Measurements from ENCODE around the gene ARHGEF18.
"Not testable (repeated sequence)": the region's sequence is repeated elsewhere in the genome, so short reads cannot be mapped to it uniquely, and the experiment has no call there.

The ARHGEF18 gene

GRCh38 chr19:7358102-7358597 lies 9.4 kb downstream of the ARHGEF18 start:
- no peak for DNase-seq
- TF ChIP-seq GATA1 (IDR thresholded peaks at IDR 0.05; ENCODE audit: low read depth, low read length) (no peak), POLR2A (IDR thresholded peaks at IDR 0.05; ENCODE audit: low read length) (no peak)

GRCh38 chr19:7360393-7360984 lies 11.8 kb downstream of the ARHGEF18 start:
- no peak for DNase-seq
- TF ChIP-seq POLR2A (IDR thresholded peaks at IDR 0.05; ENCODE audit: low read length) (no peak), GATA1 (IDR thresholded peaks at IDR 0.05; ENCODE audit: low read depth, low read length) (no peak)

- no peak for DNase-seq
- TF ChIP-seq POLR2A (IDR thresholded peaks at IDR 0.05; ENCODE audit: low read length) (no peak), GATA1 (IDR thresholded peaks at IDR 0.05; ENCODE audit: low read depth, low read length) (no peak)
Measured at GRCh38 chr19:7363225-7363624, 14.5 kb downstream of the ARHGEF18 start.

DNA sequence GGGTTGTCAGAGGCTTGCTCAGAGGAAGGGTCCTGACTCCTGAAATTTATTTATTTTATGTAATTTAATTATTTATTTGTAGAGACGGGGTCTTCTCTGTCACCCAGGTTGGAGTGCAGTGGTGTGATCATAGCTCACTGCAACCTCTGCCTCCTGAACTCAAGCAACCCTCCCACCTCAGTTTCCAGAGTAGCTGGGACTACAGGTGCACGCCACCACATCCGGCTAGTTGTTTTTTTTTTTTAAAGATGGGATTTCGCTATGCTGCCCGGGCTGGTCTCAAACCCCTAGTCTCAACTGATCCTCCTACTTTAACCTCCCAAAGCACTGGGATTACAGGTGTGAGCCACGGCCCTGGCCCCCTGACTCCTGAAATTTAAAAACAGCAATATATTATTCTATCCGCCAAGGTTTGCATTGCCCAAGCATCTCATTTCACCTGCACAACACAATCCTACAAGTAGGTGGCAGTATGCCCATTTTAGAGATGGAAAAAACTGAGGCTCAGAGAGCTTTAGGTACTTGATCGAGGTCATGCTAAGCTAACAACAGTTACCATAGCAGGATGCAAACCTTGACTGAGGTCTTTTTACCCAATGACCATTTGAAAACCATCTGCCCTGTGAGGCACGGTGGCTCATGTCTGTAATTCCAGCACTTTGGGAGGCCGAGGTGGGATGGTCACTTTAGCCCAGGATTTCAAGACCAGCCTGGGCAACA lies 18.1 kb downstream of the ARHGEF18 start:
- TF ChIP-seq POLR2A (IDR thresholded peaks at IDR 0.05; ENCODE audit: low read length) = no peak
- TF ChIP-seq GATA1 (IDR thresholded peaks at IDR 0.05; ENCODE audit: low read depth, low read length) = no peak
- peak; percentile 27 to 61 for DNase-seq

- TF ChIP-seq GATA1 (IDR thresholded peaks at IDR 0.05; ENCODE audit: low read depth, low read length) = no peak
- TF ChIP-seq POLR2A (IDR thresholded peaks at IDR 0.05; ENCODE audit: low read length) = no peak
- no peak for DNase-seq
Measured at GRCh38 chr19:7368456-7368855, 19.7 kb downstream of the ARHGEF18 start.

DNA sequence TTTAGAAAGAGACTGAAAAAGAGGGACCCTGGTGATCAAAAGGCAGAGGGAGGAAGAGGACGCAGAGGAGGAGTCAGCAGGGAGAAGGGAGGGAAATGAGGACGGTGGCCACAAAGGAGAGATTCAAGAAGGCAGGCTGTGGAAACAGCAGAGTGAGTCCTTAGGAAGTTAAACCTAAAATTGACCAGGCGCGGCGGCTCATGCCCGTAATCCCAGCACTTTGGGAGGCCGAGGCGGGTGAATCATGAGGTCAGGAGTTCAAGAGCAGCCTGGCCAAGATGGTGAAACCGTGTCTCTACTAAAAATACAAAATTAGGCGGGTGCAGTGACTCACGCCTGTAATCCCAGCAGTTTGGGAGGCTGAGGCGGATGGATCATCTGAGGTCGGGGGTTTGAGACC lies 20.1 kb downstream of the ARHGEF18 start:
- DNase-seq = not testable (repeated sequence)

GRCh38 chr19:7370546-7370945 lies 21.8 kb downstream of the ARHGEF18 start:
- TF ChIP-seq POLR2A (IDR thresholded peaks at IDR 0.05; ENCODE audit: low read length) (no peak), GATA1 (IDR thresholded peaks at IDR 0.05; ENCODE audit: low read depth, low read length) (no peak)
- DNase-seq = no peak

GRCh38 chr19:7371001-7371400 lies 22.3 kb downstream of the ARHGEF18 start:
- no peak for DNase-seq
- TF ChIP-seq POLR2A (IDR thresholded peaks at IDR 0.05; ENCODE audit: low read length) (no peak), GATA1 (IDR thresholded peaks at IDR 0.05; ENCODE audit: low read depth, low read length) (no peak)

GRCh38 chr19:7372810-7373209 lies 24.1 kb downstream of the ARHGEF18 start:
- DNase-seq = no peak
- no peak for TF ChIP-seq GATA1 (IDR thresholded peaks at IDR 0.05; ENCODE audit: low read depth, low read length)
- TF ChIP-seq POLR2A (IDR thresholded peaks at IDR 0.05; ENCODE audit: low read length) = no peak

GRCh38 chr19:7373862-7374261 lies 25.1 kb downstream of the ARHGEF18 start:
- peak; percentile 72 to 77 for DNase-seq
- TF ChIP-seq GATA1 (IDR thresholded peaks at IDR 0.05; ENCODE audit: low read depth, low read length) = no peak
- no peak for TF ChIP-seq POLR2A (IDR thresholded peaks at IDR 0.05; ENCODE audit: low read length)

GRCh38 chr19:7376151-7376852 lies 27.6 kb downstream of the ARHGEF18 start:
- TF ChIP-seq POLR2A (IDR thresholded peaks at IDR 0.05; ENCODE audit: low read length) (no peak), GATA1 (IDR thresholded peaks at IDR 0.05; ENCODE audit: low read depth, low read length) (no peak)
- DNase-seq = no peak

DNA sequence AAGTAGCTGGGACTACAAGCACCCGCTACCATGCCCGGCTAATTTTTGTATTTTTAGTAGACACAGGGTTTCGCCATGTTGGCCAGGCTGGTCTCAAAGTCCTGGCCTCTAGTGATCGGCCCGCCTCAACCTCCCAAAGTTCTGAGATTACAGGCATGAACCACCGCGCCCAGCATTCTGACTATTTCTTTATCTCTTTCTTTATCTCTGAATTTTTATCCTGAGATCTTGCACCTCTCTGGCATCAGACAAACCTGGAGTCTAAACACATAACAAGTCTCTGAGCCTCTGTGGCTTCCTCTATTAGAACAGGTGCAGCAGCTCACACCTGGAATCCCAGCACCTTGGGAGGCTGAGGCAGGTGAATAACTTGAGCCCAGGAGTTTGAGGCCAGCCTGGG lies 28.5 kb downstream of the ARHGEF18 start:
- DNase-seq = no peak
- no peak for TF ChIP-seq GATA1 (IDR thresholded peaks at IDR 0.05; ENCODE audit: low read depth, low read length)
- TF ChIP-seq POLR2A (IDR thresholded peaks at IDR 0.05; ENCODE audit: low read length) = no peak

DNA sequence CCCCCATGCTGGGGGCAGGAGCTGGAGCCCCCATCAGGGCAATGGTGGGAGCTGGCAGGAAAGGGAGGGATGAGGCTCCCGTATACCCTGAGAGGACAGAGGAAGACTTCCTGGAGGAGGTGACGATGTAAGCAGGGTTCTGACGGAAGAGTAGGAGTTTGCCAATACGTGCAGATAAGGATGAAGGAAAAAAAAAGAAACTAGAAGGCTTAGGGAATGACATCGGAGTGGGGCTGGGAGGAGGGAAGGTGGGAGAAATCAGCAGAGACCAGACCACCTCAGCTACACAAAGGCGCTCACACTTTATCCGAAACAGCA lies 32.3 kb downstream of the ARHGEF18 start:
- DNase-seq = no peak
- TF ChIP-seq POLR2A (IDR thresholded peaks at IDR 0.05; ENCODE audit: low read length) (no peak), GATA1 (IDR thresholded peaks at IDR 0.05; ENCODE audit: low read depth, low read length) (no peak)

- DNase-seq = no peak
- no peak for TF ChIP-seq POLR2A (IDR thresholded peaks at IDR 0.05; ENCODE audit: low read length)
- TF ChIP-seq GATA1 (IDR thresholded peaks at IDR 0.05; ENCODE audit: low read depth, low read length) = no peak
Measured at GRCh38 chr19:7382694-7383093, 34.0 kb downstream of the ARHGEF18 start.

DNA sequence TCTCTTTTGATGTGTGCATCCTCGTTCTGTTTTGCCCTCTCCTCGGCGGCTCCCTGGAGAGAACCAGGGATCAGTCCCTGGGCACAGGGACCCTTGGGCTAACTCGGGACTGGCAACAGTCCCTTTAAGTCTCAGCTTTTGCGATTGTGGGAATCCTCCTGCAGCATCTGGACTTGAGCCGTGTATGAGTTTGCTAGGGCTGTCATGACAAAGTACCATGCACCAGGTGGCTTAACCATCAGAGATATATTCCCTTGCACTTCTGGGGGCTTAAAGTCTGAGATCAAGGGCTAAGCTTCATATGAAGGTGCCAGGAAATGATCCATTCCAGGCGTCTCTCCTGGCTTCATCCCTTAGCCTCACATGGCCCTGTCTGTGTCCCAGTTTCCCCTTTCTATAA lies 34.5 kb downstream of the ARHGEF18 start:
- TF ChIP-seq POLR2A (IDR thresholded peaks at IDR 0.05; ENCODE audit: low read length) (no peak), GATA1 (IDR thresholded peaks at IDR 0.05; ENCODE audit: low read depth, low read length) (no peak)
- no peak for DNase-seq

Data from erythroblast (primary cell).